K562 (cell line): Measurements from ENCODE around the gene SHISA8.

Experiments used
- POLR2A ChIP-seq: fragments of 450-650 bp; conservative IDR thresholded peaks from 2 replicates; pipeline ENCODE4 v1.6.1; 2016
- TAF9B ChIP-seq: fragments of 450-650 bp; IDR thresholded peaks from 2 replicates; pipeline ENCODE4 v1.6.1; 2018; ENCODE audit warnings: mild to moderate bottlenecking; ENCODE audit not compliant: partially characterized antibody
- ZNF384 ChIP-seq: IDR thresholded peaks from 2 replicates; pipeline ENCODE4 v1.6.1; 2012; ENCODE audit warnings: low read depth, low read length, improper control_type of control experiment
- TF ChIP-seq, protein P1 (sequence below): IDR thresholded peaks from 3 replicates; pipeline ENCODE4 v1.6.1; 2011; ENCODE audit warnings: borderline replicate concordance, mild to moderate bottlenecking, moderate library complexity; ENCODE audit not compliant: insufficient read length; ENCODE audit errors: extremely low read depth
- TF ChIP-seq, protein P2 (sequence below): sonication (generic); formaldehyde crosslinking; IDR thresholded peaks from 2 replicates; pipeline ENCODE4 v1.8.0; 2022; ENCODE audit warnings: mild to moderate bottlenecking, missing genetic modification reagents, borderline replicate concordance

DNA sequence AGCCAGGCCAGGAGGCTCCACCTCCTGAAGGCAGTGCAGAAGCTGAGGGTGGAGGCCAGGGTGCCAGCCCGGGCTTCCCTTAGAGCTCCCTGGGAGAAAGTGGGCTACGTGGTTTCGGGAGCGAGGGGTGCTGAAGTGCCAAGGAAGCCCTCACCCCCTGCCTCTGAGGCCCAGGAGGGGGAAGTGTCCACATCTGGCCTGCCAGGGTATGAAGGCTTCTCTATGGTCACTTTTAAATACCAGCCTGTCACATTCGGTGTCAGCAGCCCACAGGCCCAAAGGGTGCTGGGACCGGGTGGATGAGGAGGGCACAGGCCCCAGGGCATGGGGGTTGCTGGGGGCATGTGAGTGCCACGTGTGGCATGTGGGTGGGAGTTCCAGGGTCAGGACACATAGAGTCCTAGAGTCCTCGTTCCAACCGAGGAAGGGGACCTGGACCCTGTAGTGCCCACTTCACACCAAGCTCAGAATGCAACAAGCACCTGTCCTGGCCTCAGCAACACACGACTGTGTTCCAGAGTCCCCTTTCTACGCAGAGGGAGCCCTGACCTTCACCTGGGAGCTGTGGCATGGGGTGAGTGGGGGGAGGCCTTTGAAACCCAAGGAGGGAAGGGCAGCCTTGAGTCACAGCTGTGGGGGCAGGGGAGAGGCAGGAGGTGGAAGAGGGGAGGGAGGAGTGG is 1.7 kb downstream of the SHISA8 start:
- TF ChIP-seq, protein P1, sequence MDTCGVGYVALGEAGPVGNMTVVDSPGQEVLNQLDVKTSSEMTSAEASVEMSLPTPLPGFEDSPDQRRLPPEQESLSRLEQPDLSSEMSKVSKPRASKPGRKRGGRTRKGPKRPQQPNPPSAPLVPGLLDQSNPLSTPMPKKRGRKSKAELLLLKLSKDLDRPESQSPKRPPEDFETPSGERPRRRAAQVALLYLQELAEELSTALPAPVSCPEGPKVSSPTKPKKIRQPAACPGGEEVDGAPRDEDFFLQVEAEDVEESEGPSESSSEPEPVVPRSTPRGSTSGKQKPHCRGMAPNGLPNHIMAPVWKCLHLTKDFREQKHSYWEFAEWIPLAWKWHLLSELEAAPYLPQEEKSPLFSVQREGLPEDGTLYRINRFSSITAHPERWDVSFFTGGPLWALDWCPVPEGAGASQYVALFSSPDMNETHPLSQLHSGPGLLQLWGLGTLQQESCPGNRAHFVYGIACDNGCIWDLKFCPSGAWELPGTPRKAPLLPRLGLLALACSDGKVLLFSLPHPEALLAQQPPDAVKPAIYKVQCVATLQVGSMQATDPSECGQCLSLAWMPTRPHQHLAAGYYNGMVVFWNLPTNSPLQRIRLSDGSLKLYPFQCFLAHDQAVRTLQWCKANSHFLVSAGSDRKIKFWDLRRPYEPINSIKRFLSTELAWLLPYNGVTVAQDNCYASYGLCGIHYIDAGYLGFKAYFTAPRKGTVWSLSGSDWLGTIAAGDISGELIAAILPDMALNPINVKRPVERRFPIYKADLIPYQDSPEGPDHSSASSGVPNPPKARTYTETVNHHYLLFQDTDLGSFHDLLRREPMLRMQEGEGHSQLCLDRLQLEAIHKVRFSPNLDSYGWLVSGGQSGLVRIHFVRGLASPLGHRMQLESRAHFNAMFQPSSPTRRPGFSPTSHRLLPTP = no peak
- no peak for TF ChIP-seq TAF9B
- no peak for TF ChIP-seq ZNF384
- TF ChIP-seq, protein P2, sequence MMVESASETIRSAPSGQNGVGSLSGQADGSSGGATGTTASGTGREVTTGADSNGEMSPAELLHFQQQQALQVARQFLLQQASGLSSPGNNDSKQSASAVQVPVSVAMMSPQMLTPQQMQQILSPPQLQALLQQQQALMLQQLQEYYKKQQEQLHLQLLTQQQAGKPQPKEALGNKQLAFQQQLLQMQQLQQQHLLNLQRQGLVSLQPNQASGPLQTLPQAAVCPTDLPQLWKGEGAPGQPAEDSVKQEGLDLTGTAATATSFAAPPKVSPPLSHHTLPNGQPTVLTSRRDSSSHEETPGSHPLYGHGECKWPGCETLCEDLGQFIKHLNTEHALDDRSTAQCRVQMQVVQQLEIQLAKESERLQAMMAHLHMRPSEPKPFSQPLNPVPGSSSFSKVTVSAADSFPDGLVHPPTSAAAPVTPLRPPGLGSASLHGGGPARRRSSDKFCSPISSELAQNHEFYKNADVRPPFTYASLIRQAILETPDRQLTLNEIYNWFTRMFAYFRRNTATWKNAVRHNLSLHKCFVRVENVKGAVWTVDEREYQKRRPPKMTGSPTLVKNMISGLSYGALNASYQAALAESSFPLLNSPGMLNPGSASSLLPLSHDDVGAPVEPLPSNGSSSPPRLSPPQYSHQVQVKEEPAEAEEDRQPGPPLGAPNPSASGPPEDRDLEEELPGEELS = no peak
- TF ChIP-seq POLR2A = no peak
